GM12892 (cell line): Measurements from ENCODE around the gene NUMA1.

Experiments used
- DNase-seq: peaks from one replicate; pipeline ENCODE4 v3.0.0; 2011; ENCODE audit not compliant: insufficient read length
- FAIRE-seq: peaks from 2 replicates; lab custom pipeline; 2011; peaks lifted over from hg19 to GRCh38; lab: Jason Lieb, UNC
- POLR2A ChIP-seq: IDR thresholded peaks from 2 replicates; pipeline ENCODE4 v1.6.1; 2011; ENCODE audit warnings: low read depth, low read length, control low read depth
- POLR2AphosphoS5 ChIP-seq: IDR thresholded peaks from 2 replicates; pipeline ENCODE4 v1.6.1; 2011; ENCODE audit warnings: low read depth, low read length, control low read depth
- TAF1 ChIP-seq: IDR thresholded peaks from 2 replicates; pipeline ENCODE4 v1.6.1; 2011; ENCODE audit warnings: low read depth, mild to moderate bottlenecking, control low read depth, low read length, borderline replicate concordance

NUMA1 gene

GRCh38 chr11:72075109-72075508 is 5.2 kb downstream of the NUMA1 start:
- no peak for FAIRE-seq
- no peak for DNase-seq
- no peak for TF ChIP-seq TAF1
- TF ChIP-seq POLR2A: no peak
- no peak for TF ChIP-seq POLR2AphosphoS5

GRCh38 chr11:72072348-72072747 is 8.0 kb downstream of the NUMA1 start:
- TF ChIP-seq TAF1 (no peak), POLR2AphosphoS5 (no peak), POLR2A (no peak)
- no peak for FAIRE-seq
- no peak for DNase-seq

DNA sequence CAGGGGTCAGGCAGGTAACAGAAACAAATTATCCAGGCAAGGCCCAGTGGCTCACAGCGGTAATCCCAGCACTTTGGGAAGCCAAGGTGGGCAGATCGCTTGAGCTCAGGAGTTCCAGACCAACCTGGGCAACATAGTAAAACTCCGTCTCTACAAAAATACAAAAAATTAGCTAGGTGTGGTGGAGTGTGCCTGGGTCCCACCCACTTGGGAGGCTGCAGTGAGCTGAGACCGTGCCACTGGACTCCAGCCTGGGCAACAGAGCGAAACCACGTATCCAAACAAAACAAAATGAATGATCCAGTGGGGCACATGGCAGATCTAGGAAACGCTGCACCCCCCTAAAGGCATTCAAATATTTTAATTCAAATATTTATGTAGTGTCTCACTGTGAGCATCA is 9.9 kb downstream of the NUMA1 start:
- FAIRE-seq (no peak), DNase-seq (no peak)
- no peak for TF ChIP-seq POLR2AphosphoS5
- TF ChIP-seq TAF1: no peak
- no peak for TF ChIP-seq POLR2A

- DNase-seq (no peak), FAIRE-seq (peak; percentile 79)
- TF ChIP-seq POLR2AphosphoS5: no peak
- TF ChIP-seq TAF1: no peak
- TF ChIP-seq POLR2A: no peak
These were observed 10.5 kb downstream of the NUMA1 start for GRCh38 chr11:72069787-72070251.

GRCh38 chr11:72069200-72069599 is 11.1 kb downstream of the NUMA1 start:
- peak; percentile 78 for FAIRE-seq
- DNase-seq: no peak
- TF ChIP-seq POLR2A: no peak
- TF ChIP-seq POLR2AphosphoS5: no peak
- TF ChIP-seq TAF1: no peak

DNA sequence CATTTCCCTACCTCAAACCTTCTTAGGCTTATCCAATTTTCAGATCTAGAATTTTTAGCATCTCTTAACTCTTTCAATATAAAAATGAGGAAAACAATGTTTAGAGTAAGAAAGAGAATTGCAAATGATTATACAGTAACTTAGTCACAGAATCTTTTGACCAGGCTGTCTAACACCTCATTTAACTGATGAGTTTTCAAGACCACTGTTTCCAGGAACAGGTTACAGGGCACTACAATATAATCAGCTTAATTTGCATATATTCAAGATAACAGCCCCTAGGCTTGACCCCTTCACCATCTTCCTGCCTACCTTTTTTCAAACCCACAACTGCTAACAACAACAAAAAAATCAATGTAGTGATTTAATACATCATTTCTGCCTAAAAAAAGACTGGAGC is 12.7 kb downstream of the NUMA1 start:
- FAIRE-seq (no peak), DNase-seq (no peak)
- TF ChIP-seq TAF1: no peak
- TF ChIP-seq POLR2AphosphoS5: no peak
- TF ChIP-seq POLR2A: no peak

DNA sequence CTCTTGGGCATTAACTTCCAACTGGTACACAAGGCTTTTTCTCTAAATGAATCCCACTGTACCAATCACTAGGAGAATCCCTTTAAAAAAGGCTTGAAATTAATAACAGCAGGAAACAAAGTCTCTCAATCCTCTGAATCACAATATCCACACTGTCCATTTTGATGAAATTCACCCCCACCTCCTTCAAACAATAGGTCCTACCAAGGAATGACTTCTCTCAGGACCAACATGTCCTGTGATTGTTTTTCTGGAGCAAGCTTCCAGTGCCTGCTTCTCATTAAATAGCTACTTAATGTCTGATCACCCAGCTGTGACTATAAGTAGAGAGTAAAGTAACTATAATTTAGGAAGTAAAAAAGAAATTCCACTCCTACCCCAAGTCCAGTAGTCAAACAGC is 13.1 kb downstream of the NUMA1 start:
- FAIRE-seq (no peak), DNase-seq (no peak)
- no peak for TF ChIP-seq POLR2A
- no peak for TF ChIP-seq POLR2AphosphoS5
- TF ChIP-seq TAF1: no peak

- FAIRE-seq: no peak
- DNase-seq: no peak
These were observed 13.5 kb downstream of the NUMA1 start for GRCh38 chr11:72066855-72067254.

DNA sequence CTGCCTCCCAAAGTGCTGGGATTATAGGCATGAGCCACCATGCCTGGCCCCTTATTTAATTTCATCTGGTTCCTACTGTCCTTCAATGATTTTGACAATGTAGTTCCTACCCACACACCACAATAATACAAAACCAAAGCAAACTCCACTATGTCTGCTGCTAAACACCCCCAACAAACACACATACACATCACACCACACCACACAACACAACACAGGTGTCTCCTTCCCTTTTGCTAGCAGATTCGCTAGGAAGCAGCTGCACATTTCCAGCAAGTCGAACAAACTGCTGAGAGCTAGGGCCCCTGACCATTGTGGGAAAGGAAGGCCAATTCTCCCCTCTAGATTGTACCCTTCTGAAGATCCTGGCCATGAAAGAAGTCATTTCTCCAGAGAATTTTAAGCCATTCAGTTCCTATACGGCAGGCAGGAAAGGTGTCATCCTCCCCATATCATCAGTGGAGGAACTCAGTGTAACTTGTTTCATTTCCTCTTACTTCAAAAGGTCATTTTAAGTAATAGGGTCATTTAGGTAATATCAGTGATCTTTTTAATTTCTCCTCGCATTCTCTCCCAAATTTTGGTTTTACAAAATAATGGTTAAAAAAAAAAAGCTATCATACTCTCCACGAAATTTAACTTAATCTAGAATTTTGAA is 18.5 kb downstream of the NUMA1 start:
- TF ChIP-seq TAF1 (no peak), POLR2AphosphoS5 (no peak), POLR2A (no peak)
- FAIRE-seq: peak; percentile 51
- no peak for DNase-seq

More at GRCh38 chr11:72066855-72067254, 13.5 kb downstream of the NUMA1 start:
- TF ChIP-seq POLR2AphosphoS5: no peak
- no peak for TF ChIP-seq TAF1
- no peak for TF ChIP-seq POLR2A

DNA sequence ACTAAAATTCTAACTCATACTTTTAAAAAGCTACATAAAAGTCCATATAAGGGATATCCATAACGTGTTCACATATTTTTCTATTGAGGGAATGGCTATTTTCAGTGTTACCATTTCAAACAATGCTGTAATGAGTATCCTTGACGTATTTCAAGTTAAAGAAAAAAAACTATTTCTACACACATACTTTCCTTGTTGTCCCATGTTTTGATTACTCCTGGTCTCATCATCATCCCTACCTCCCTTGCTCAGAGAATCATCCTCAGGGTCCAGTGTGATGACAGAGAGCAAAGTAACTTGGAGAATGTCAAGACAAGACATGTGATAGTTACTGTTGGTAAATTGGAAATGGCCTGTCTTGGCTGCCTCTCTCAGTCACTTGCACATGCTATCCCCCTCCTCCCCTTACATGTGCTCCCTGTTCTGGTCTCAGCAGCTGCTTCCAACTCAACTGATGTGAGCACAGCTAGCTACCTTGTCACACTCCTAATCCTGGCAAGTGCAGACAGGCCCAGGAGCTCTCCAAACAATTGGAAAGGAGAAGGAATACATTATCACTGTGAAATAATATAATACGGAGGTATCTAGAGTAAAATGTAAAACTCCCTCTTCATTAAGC is 21.8 kb downstream of the NUMA1 start:
- FAIRE-seq: no peak
- TF ChIP-seq TAF1 (no peak), POLR2A (no peak), POLR2AphosphoS5 (no peak)
- no peak for DNase-seq

GRCh38 chr11:72048766-72049460 is 31.4 kb downstream of the NUMA1 start:
- TF ChIP-seq POLR2AphosphoS5 (no peak), POLR2A (no peak), TAF1 (no peak)
- FAIRE-seq (no peak), DNase-seq (no peak)
